Amniotic epithelial cell (primary cell): ENCODE data around the gene B3GAT3.
"Not testable (repeated sequence)": the region's sequence is repeated elsewhere in the genome, so short reads cannot be mapped to it uniquely, and the experiment has no call there.

Experiments
- DNase-seq: peaks from one replicate; pipeline ENCODE4 v3.0.0-alpha.2; 2010; ENCODE audit warnings: low read depth

B3GAT3 gene

DNA sequence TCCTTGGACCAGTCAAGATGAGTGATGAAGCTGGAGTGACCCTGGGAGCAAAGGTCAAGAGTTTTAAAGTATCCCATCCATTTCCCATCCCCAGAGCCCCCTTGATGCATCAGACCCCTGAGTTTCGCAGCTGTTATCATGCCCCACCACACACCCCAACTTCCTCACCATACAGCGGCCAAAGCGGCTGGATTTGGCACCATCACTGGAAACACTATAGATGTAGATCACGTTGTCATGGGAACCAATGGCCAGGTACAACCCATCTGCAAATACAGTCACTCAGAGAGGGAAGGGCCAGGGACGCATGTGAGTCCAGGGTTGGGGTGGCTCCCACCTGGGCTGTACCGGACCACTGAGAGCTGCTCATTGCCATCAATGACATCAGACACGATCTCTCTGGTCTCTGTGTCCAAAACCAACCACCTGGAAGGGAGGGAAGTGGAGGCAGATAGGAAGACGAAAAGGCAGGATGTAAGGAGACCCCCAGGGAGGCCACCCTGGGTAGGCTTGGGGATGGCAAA, 17.9 kb downstream of the B3GAT3 start:
- DNase-seq = no peak

DNA sequence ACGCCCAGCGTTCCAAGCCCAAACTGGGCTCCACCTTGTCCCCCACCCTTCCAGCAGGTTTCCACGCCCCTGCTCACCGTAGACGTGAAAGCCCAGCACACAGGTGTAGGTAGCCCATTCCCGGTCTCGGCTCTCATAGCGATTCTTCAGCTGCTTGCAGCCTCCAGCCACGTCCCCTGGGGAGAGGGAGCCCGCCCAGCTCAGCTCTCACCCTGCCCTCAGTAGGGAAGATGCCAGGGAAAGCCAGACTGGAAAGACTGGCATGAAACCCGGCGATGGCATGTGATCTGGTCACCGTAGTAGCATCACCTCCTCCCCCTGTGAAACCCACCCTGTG, 18.7 kb downstream of the B3GAT3 start:
- no peak for DNase-seq

DNA sequence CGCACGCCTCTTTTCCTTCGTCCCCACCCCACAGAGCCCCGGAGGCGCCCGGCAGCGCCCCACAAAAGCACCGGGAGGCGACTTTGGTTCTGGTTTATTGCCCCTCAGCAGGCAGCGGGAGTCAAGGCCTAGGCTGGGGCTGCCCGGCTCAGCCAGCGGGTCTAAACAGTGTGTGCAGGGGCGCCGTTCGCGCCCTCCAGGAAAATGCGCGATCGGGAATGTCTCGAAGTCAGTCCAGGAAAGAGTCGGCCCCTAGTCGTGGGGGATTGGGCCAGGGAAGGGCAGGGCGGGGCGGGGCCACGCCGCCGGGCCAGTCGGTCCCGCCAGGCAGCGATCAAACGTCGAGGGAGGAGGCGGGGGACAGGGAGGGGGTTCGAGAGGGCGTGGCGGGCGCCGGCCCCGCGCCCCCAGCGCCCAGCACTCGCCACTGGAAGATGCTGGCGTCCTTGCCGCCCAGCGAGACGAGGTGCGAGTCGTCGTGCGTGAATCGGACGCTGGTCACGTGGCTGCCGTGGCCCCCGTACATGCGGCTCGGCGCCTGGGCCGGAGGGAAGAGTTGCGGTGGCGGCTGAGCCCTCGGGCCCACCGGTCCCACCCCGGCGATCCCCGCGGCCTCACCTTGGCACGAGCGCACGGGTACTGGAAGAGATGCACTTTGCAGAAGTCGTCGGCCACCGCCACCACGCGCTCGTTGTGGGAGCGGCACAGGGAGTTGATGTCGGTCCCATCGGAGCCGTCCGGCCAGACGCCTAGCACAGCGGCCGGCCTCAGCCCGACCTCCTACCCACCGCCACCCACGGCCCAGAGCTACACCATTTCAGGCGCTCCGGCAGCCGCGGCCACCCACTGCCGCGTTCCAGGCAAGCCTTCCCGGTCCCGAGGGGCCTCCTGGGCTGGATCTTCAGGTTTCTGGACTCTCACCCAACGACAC, 19.4 kb downstream of the B3GAT3 start:
- DNase-seq = peak; percentile 67

DNA sequence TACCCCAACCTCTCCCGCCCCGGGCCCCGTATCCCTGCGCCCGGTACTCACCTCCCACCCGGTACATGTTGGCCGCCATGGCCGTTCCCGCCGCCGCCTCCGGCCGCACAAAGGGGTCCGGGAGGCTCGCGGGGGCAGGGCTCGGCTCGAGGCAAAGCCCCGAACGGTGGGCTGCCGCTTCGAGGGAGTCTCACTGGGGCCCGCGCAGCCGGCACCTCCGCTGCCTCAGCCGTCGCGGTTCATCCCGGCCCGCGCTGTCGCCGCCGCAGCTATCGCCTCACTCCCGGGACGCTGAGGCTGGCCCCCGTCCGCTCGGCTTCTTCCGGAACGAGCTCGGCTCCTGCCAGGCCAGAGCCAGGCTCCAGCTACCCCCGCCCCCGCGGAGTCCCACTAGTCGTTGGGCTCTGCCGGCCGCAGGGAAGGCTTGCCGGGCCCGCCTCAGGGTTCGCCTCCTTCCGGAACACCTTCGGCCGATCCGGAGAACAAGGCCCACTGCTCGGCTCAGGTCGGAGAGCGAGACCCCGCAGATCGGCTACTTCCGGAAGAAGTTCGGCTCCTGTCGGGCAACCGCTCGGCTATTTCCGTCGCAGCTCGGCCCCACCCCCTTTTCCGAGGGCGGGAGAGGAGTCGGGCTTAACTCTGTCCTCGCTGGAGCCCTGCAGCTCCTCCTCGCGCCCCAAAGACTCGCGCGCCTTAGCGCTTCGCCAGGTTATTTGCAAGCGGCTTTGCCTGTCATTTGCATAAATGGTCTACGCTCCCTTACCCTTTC, 20.2 kb downstream of the B3GAT3 start, which contains the start of gene MTA2:
TSS of gene MTA2 (minus strand) at position 494 of the 769 bp plus-strand sequence. CDS start at position 79, 415 bp downstream.
- peak; percentile 95 for DNase-seq

DNA sequence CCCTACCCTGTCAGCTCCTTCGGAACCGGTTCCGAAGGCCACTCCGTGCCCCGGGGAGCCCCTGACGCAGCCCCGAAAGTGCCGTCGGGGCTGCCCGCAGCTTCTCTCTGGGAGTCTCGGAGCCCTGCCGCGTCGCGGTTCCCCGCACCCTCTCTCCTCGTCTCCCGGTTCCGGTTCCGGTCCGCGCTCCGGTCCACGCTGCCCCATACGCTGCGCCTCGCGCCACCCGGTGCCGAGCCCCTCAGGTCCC, 20.7 kb downstream of the B3GAT3 start:
- DNase-seq = no peak

DNA sequence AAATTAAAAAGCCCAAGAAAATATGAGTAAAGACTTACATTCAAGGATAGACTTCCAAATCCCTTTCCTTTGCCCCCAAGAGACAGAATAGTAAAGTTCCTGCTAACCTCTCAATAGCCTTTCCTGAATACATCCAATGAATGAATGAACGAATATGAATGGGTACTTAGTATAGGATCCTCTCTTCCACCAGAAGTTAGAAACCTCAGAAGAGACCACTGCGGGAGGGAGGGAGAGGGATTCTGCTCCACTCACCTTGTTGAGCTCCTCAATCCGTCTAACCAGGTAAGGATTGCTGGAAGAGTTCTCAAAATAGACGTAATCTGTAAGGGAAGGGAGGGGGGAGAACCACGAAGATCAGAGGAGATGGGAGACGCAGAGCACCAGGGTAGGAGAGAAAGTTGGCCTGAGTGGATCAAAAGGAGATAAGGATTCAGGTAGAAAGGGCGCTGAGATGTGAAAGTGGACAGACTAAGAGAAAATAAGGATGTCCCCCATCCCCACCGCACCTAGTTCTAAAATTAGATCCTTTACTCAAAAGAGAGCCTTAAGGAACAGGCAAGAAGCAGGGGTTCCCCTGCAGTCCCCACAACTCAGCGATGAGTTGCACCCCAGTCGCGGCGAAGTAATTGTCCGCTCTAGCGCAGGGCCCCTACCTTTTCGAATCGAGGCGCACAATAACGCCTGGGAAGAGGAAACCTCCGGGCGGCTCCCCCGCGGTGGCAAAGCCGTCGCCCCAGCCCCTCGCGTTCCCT, 21.2 kb downstream of the B3GAT3 start:
- no peak for DNase-seq

DNA sequence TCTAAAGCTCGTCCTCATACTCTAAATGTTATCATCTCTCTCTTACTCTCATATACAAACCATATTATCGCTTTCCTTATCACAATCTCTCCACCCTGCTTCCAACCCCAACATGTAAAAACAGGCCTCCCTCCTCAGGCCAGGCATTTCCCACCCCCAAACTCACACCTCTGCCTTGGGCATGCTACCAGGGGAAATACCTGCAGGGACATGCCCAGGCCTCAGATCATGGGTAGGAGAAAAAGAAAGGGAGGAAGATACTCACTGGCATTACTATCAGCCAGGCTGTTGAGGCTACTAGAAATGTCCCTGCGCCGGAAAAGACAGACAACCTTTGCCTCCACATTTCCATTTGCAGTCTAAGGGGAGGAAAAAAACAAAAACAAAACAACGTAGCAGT, 21.9 kb downstream of the B3GAT3 start:
- DNase-seq = no peak

DNA sequence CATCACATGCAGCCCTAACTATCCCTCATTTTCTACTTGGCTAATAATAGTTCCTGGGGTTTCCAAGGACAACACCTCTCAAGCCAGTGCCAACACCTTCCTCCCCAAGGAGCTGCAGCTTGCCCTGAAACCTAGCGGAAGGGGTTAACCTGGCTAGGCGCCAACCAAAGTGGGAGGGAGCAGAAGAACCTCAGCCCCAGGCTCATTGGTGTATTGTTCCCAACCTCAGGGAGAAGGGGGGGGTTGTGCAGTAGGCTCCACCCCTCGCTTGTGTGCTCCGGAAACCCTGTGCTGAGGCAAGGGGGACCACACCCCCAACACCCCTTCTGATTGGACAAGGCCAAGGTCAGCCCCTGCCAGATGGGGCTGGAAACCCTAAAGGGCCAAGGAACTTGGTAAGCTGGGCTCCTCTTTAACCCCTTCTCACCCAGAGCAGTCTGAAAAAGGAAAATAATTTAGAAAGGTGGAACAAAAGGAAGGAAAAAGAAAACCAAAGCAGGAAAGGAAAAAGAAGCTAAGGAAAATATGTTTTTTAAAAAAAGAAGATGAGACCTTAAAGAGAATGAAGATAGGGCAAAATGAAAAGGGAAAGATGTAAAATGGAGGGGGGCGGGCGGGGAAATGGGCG, 22.6 kb downstream of the B3GAT3 start:
- DNase-seq = peak; percentile 99

DNA sequence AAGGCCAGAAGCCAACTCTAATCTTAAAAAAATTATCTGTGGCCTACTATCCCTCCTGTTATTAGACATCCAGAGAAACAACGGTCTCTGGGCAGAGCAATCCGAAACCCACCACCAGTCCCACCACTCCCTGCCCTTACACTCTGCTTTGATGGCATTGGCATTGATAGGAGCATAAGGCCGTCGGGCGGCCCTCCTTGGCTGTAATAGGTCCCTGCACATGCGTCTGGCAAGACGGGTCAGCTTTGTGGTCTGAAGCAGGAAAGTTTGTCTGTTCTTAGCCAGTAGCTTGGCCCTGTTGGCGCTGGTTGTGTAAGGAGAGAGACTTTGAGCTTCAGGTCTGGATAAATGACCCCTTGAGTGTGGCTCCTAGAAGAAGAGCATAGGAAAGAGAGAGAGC, 26.7 kb downstream of the B3GAT3 start:
- DNase-seq = no peak

DNA sequence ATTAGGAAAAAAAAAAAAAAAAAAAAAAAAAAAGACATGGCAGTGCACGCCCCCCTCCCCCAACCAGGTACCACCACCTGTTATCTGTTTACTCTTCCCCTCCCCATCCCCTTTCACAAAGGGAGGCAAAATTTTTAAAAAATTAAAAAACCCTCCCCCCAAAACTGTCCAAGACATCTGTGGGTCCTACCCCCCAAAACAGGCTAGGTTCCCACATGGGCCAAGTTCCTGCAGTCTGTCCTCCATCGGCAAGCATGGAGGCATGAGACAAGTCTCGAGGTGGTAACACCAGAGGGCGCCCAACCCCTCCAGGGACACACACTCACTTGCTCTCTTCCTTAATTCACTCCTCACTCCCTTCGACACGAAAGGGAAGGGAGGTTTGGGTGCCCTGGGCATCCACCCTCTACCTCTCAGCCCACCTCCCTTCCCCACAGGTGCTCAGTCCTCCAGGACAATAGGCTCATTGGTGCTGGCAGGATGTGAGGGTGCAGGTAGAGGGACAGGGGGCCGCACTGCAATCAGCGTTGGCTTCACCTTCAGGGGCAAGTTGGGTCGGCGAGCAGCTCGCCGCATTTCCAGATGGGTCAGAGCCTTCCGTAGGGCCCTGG, 28.2 kb downstream of the B3GAT3 start:
- DNase-seq = peak; percentile 76

DNA sequence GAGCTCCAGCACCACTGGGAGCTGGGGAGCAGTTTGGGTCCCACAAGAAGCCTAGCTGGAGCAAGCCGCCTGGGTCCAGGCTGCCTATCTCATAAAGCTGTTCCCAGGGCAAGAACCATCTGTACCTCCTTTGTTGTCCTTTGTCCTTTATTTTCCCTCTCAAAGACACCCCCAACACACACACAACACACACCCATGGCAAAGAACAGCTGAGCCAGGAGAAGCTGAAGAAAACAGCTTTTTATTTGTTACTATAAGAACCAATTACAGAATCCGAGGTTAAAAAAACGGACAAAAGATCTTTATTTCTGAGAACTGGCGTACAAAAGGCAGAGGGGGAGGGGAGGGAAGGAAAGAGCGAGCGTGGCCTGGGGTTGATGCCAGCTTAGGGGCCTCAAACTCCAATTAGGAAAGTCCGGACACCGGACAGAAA, 28.8 kb downstream of the B3GAT3 start:
- no peak for DNase-seq

DNA sequence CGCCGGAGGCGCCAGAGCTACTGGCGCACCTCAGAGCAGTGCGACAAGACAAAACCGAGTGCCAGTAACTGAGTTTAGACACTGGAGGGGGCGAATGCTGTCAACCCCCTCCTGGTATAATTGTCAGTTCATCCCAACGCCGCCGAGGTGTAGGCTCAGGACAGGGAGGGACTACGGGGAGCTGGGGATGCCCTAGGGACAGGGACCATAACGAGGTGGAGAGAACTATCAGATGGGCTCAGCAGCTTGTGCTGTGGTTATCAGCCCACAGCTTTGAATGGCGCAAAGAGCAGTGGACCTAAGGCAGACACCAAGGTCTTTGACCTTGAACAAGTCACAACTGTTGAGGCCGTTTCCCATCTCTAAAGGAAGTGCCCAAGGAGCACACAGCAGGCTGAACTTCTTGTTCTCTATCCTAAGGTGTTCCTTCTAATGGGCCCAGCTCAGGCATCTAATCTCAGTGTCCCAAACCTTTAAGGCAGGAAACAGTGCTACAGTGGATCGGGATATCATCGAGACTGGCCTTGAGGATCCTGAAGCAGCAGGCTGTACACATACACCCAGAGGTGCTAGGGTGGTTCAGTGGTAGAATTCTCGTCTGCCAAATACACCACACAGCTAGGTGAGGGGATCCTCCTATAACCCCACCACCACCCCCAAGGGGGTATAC, 29.5 kb downstream of the B3GAT3 start:
- DNase-seq = no peak

DNA sequence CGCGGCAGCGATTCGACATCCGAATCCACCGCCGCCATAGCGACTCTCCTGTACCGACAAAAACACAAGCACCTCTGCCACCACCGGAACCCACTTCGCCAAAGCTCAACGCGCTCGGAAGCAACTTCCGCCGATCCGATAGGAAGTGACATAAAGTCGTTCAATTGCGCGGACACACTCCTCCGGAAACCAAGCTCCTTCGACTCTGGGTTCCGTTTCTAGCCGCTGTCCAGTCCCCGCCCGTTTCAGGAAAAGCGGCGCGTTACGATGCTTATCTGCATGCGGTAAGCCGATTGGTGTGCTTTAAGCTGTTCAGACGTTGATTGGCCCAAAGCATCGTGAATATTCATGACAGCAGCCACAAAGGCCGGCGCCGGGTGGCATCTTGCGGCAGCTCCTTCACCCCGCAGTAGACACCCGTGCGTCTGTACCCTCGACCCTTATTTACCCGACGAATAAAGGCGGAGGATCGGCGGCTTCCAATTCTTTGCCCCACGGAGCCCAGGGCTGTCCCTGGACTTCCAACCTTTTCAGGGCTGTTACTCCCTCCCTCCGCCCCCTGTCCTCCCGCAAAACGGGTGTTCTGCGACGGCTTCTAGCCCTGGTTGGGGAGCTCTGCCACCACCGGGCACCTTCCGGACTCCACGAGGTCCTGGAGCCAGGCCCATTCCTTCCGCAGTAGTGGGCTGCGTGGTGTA, 30.2 kb downstream of the B3GAT3 start, which contains the start of gene TUT1:
TSS of gene TUT1 (minus strand) at position 76 of the 698 bp plus-strand sequence. CDS start at position 38, 38 bp downstream.
- DNase-seq = peak; percentile 99

DNA sequence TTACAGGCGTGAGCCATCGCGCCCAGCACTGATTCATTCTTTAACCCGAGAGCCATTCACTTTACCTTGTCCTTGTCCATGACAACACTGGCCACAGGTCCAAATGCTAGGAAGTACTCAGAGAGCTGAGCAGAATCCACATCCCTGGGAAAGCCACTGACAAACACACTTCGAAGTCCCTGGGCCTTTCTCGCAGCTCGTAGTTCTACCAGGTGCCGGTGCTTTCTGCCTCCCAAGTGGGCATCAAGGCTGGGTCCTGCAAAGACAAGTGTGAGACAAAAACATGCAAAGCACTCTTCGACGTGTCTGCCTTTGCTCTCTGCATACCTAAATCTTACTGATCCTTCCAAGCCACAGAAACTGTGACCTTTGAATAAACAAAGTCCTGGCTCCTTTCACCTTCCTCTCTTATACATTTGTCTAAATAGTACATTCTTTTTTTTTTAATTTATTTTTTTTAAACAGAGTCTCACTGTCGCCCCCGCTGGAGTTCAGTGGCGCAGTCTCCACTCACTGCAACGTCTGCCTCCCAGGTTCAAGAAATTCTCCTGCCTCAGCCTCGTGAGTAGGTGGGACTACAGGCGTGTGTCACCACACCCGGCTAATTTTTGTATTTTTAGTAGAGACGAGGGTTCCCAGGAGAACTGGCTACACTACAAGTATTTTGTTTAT, 32.7 kb downstream of the B3GAT3 start:
- no peak for DNase-seq

DNA sequence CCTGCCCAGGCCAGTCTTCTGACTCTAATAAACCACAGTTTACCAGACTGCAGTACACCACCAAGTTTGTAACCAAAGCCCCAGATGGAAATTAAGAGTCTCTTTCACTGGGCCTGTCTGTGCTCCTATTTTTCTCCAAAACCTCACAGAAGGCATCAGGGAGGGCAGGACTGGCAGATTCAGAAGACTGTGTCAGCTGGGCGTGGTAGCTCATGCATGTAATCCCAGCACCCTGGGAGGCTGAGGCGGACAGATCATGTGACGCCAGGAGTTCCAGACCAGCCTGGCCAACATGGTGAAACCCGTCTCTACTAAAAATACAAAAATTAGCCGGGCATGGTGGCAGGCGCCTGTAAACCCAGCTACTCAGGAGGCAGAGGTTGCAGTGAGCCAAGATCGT, 36.4 kb downstream of the B3GAT3 start:
- not testable (repeated sequence) for DNase-seq

DNA sequence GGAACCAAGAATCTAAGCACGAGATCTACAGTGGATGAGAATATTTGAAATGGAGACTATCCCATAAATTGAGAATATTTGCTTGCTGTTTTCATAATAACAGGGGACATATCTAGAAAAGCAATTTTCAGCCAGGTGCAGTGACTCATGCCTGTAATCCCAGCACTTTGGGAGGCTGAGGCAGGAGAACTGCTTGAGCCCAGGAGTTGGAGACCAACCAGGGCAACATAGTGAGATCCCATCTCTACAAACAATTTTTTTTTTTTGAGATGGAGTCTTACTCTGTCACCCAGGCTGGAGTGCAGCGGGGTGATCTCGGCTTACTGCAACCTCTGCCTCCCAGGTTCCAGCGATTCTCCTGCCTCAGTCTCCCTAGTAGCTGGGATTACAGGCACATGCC, 40.1 kb downstream of the B3GAT3 start:
- not testable (repeated sequence) for DNase-seq

DNA sequence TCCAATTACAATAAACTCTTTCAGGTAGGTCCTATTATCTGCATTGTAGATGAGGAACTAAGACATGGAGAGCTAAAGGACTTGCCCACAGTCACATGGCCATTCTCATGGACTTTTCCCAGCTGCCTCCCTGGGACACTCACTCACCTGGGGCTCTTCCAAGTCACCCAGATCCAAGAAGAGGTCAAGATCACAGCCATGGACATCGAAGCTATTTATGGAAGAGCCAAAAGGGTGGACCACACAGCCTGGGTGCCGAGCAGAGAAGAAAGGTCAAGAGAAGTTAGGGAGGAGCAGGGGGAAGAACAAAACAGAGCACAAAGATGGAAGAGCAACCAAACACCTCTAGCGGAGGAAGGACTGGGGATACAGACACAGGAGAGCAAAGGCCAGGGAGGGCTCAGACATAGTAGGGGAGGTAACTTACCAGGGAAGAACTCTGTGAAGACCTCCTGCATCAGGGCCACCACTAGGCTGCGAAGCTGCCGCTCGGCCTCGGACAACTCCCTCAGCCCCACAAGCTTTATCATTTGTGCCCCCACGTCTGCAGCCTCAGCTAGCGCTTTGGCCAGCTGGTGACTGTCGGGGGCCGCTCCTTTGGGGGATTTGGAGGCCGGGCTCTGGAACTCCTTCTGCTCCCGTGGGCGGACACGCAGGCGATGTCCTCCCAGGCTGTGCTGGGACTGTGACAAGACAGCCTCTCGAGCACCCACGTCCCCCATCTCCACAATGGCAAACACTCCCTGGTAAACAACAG, 40.6 kb downstream of the B3GAT3 start:
- DNase-seq = no peak

DNA sequence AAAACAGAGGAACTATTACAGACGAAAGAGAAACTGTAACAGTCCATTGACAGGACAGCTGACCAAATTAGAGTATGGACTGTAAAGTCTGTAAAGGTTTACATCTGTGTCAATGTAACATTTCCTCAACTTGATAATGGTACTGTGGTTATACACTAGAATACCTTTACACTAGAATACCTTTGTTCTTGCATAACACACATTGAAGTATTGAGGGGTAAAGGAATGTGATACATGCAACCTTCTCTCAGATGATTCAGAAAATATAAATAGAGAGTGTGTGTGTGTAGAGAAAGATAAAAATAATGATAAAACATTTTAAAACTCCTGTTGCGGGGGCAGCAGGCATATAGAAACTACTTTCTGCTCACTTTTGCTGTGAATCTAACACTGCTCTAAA, 42.5 kb downstream of the B3GAT3 start:
- no peak for DNase-seq

DNA sequence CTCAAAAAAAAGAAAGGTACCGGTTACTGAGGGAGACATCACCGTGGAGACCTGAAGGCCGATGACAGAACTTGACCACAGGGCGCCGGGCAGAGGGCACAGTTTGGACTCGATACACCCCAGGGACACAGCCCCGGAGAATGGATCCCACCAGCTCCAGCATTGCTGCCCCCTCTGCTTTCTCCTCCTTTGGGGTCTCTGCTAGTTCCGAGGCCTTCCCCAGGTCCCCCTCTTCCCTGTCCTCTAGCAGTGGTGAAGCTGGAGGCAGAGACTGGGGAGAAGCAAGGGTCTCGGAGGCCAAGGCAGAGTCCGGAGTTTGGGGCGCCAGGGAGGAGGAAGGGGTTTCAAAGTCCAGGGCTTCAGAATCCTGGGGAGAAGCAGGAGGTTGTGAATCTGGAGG, 43.2 kb downstream of the B3GAT3 start:
- no peak for DNase-seq
